Measurements from ENCODE around the gene POLR2E. TPM values are rescaled to one million over a fixed set of nuclear protein-coding genes. Genes with fewer than 3 reads are reported as not detected.

POLR2E gene
- polyA plus RNA-seq, 1 experiment, result 292 TPM

DNA sequence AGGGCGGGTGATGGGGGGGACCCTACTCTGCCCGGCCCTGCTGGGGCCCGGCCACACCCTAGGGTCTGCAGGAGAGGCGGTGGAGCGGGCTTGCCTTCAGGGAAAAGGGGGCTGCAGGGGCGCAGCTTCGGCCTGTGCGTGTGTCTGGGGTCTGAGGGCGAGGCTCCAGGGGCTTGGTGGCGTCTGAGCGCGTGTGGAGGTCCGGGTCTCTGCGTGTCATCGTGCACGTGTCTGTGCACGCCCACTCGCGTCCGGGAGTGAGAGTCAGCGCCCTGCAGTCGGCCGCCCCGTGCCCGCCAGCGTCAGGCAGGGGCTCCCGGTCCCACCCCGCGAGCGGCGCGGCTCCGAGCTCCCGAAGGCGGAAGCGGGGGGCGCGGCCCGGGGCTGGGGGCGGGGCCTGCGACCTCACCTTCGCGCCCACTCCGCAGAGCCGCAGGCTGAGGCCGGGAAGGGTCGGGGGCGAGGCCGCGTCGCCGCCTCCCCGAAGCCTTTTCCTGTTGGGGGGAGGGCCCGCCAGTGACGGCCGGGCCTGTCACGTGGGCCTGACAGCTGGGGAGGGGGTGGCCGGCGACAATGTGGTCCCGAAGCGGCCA lies 28.3 kb downstream of the POLR2E start, which contains the start of gene ARHGAP45:
ARHGAP45 (plus strand) TSS at position 420 of the 593 bp plus-strand sequence. CDS start 239 bp downstream, outside the sequence.
- ChIA-PET CTCF (interaction anchor here (0.8 to 1.6 kb wide), 3 partner anchors 9 to 128 kb away, joined by 3 to 6 read pairs (median 4); no protein-coding TSS in a partner anchor), POLR2A (no interaction called here)

DNA sequence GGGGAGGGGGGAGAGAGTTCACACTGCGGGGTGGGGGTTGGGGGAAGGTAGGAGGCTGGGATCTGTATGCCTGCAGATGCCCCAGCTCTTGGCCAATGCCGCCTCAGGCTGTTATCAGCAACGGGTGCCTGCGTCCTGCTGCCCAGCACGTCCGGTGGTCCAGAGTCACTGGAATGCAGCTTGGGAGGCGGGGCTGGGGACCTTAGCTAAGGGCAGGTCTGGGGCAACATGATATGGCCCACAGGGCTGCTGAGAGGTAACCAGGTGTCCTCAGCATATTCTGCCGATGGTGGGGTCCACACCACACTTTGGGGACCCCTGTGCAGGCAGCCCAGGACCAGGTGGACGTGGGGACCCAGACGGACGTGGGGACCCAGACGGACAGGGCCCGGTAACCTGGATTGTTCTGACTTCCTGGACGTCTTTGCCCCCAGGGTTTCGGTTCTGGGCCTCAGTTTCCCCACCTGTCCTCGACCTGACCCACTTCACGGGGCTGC lies 28.9 kb downstream of the POLR2E start:
- Histone ChIP-seq H3K4me3 (ENCODE audit: low read depth, low read length) (no peak overlapping the region), H3K36me3 (ENCODE audit: control insufficient read depth, insufficient read depth, low read length) (no peaks in the 10 kb centered on the region; the same call in 1 of the 2 replicates), H3K27me3 (ENCODE audit: control insufficient read depth, insufficient read depth, low read length) (peaks cover 9% of the 10 kb centered on the region)
- TF ChIP-seq, protein P1, sequence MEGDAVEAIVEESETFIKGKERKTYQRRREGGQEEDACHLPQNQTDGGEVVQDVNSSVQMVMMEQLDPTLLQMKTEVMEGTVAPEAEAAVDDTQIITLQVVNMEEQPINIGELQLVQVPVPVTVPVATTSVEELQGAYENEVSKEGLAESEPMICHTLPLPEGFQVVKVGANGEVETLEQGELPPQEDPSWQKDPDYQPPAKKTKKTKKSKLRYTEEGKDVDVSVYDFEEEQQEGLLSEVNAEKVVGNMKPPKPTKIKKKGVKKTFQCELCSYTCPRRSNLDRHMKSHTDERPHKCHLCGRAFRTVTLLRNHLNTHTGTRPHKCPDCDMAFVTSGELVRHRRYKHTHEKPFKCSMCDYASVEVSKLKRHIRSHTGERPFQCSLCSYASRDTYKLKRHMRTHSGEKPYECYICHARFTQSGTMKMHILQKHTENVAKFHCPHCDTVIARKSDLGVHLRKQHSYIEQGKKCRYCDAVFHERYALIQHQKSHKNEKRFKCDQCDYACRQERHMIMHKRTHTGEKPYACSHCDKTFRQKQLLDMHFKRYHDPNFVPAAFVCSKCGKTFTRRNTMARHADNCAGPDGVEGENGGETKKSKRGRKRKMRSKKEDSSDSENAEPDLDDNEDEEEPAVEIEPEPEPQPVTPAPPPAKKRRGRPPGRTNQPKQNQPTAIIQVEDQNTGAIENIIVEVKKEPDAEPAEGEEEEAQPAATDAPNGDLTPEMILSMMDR (IDR thresholded peaks at IDR 0.05; ENCODE audit: insufficient read depth, low read depth, low read length), result no peak
- DNase-seq (ENCODE audit: low read depth), result no peak
- POLR2A ChIA-PET, result no interaction called here
- CTCF ChIA-PET, result interaction anchor here (1.2 to 1.6 kb wide), 2 partner anchors 10 to 17 kb away, joined by 3 to 6 read pairs; no protein-coding TSS in a partner anchor

More for the DNA sequence above, 28.3 kb downstream of the POLR2E start, which contains the start of gene ARHGAP45:
- TF ChIP-seq, protein P1 (IDR thresholded peaks at IDR 0.05; ENCODE audit: insufficient read depth, low read depth, low read length), result no peak
- H3K36me3 ChIP-seq (ENCODE audit: control insufficient read depth, insufficient read depth, low read length), result no peaks in the 10 kb centered on the region; the same call in 1 of the 2 replicates
- no peak for DNase-seq (ENCODE audit: low read depth)
- H3K4me3 ChIP-seq (ENCODE audit: low read depth, low read length), result peak within 1 kb of the TSS; percentile 27
- H3K27me3 ChIP-seq (ENCODE audit: control insufficient read depth, insufficient read depth, low read length), result peaks cover 9% of the 10 kb centered on the region

DNA sequence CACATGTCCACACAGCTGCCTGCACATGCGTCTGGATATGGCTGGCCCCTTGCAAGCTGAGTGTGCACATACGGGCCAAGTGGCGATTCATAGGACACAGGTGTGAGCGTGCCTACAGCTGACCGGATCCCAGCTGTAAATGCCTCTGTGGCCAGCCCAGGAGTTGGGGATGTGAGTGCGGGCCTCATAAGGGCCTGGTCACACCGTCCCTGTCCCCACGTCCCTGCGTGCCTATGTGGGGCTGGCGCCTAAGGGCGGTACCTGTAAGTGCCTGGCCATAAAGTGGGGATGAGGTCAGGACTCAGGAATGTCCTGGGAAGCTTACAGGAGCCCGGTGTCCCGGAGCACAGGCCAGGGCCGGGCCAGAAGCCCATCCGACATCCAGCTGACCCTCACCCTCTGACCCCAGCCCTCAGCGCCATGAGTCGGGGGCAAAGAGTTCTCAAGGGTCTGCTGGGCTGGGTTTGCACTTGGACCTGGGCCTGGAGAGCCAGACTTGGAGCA lies 29.5 kb downstream of the POLR2E start:
- peaks cover 5% of the 10 kb centered on the region for H3K27me3 ChIP-seq (ENCODE audit: control insufficient read depth, insufficient read depth, low read length)
- no peak for DNase-seq (ENCODE audit: low read depth)
- CTCF ChIA-PET, result interaction anchor here (1.2 to 2.5 kb wide), 4 partner anchors 10 to 22 kb away, joined by 3 to 10 read pairs (median 4); no protein-coding TSS in a partner anchor
- TF ChIP-seq, protein P1 (IDR thresholded peaks at IDR 0.05; ENCODE audit: insufficient read depth, low read depth, low read length), result no peak
- no peak overlapping the region for H3K4me3 ChIP-seq (ENCODE audit: low read depth, low read length)
- POLR2A ChIA-PET, result no interaction called here
- H3K36me3 ChIP-seq (ENCODE audit: control insufficient read depth, insufficient read depth, low read length), result no peaks in the 10 kb centered on the region; the same call in 1 of the 2 replicates

DNA sequence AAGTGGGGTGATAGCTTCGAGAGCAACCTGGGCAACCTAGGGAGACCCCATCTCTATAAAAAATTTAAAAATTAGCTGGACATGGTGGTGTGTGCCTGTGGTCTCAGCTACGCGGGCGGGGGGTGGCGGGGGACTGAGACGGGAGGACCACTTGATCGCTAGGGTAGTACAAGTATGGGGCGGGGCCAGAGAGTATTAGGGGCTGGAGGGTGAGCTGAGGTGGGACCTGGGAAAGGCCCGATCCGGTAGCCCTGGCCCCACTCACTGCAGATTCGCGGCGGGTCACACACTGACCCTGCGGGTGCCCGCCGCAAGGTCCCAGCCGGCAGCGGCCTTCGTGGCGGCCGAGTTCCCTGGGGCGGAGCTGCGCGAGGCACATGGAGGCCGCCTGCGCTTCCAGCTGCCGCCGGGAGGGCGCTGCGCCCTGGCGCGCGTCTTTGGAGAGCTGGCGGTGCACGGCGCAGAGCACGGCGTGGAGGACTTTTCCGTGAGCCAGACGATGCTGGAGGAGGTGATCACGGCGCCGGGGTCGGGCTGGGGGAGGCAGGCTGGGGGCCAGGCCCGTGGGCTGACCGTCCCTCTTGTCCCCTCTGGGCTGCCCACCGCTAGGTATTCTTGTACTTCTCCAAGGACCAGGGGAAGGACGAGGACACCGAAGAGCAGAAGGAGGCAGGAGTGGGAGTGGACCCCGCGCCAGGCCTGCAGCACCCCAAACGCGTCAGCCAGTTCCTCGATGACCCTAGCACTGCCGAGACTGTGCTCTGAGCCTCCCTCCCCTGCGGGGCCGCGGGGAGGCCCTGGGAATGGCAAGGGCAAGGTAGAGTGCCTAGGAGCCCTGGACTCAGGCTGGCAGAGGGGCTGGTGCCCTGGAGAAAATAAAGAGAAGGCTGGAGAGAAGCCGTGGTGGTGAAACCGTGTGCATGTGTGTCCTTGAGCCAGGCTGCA lies 30.2 kb downstream of the POLR2E start:
- no peak for DNase-seq (ENCODE audit: low read depth)
- ChIA-PET POLR2A (no interaction called here), CTCF (interaction anchor here (0.6 to 2.5 kb wide), 8 partner anchors 10 to 48 kb away, joined by 3 to 10 read pairs (median 4); no protein-coding TSS in a partner anchor)

More for the DNA sequence above, 30.2 kb downstream of the POLR2E start:
- Histone ChIP-seq H3K4me3 (ENCODE audit: low read depth, low read length) (no peak overlapping the region), H3K36me3 (ENCODE audit: control insufficient read depth, insufficient read depth, low read length) (no peaks in the 10 kb centered on the region; the same call in 1 of the 2 replicates), H3K27me3 (ENCODE audit: control insufficient read depth, insufficient read depth, low read length) (peaks cover 4% of the 10 kb centered on the region; the same call in 1 of the 2 replicates)
- TF ChIP-seq, protein P1 (IDR thresholded peaks at IDR 0.05; ENCODE audit: insufficient read depth, low read depth, low read length), result peak; percentile 66
